Body of pancreas (tissue), 4 donors: ENCODE results near the gene ZNF354B.

Experiments
- POLR2A ChIP-seq, 3 donors: fragments of 450-650 bp; IDR thresholded peaks; one replicate each; pipeline ENCODE4 v1.6.1; 2016; ENCODE audit warnings: antibody characterized with exemption in 3 of 3, mild to moderate bottlenecking in 2 of 3
- TF ChIP-seq, protein P1 (sequence below), 7 experiments: fragments of 450-650 bp in 4 of 7; fragments of 200-600 bp in 3 of 7; sonication (generic) in 3 of 7; IDR thresholded peaks; one replicate each; pipeline ENCODE4 v1.5.1; 2016 to 2019; ENCODE audit warnings: antibody characterized with exemption in 7 of 7

DNA sequence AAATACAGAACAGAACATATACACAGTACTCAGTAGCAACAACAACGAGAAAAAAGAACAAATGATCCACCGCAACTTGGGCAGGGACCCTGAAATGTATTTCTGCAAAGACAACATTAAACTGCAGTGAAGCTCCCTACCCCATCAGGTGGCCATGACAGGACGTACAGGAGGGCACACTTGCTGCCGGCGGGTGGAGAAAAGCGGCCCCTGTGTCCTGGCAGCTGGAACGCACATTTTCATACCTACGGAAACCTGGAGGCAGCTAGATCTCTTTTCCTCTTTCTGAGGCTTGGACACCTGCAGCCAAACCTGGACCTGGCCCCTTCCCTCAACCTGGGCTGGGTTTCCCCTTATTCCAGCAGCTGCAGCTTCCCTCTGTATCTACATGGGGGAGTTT, 42.2 kb upstream of the ZNF354B start:
- TF ChIP-seq, protein P1, sequence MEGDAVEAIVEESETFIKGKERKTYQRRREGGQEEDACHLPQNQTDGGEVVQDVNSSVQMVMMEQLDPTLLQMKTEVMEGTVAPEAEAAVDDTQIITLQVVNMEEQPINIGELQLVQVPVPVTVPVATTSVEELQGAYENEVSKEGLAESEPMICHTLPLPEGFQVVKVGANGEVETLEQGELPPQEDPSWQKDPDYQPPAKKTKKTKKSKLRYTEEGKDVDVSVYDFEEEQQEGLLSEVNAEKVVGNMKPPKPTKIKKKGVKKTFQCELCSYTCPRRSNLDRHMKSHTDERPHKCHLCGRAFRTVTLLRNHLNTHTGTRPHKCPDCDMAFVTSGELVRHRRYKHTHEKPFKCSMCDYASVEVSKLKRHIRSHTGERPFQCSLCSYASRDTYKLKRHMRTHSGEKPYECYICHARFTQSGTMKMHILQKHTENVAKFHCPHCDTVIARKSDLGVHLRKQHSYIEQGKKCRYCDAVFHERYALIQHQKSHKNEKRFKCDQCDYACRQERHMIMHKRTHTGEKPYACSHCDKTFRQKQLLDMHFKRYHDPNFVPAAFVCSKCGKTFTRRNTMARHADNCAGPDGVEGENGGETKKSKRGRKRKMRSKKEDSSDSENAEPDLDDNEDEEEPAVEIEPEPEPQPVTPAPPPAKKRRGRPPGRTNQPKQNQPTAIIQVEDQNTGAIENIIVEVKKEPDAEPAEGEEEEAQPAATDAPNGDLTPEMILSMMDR (IDR thresholded peaks at IDR 0.05) = no peak
- TF ChIP-seq POLR2A (IDR thresholded peaks at IDR 0.05) = no peak
